ENCODE results near the gene TOR1B.
A peak's percentile ranks its signal among the peaks of the same experiment; 100 is the strongest.

The TOR1B gene

GRCh38 chr9:129816501-129817435, 13.8 kb downstream of the TOR1B start:
- no peak overlapping the region for H3K27ac ChIP-seq
- TF ChIP-seq CTCF (conservative IDR thresholded peaks at IDR 0.05) = no peak

GRCh38 chr9:129822898-129823541, 20.0 kb downstream of the TOR1B start:
- peak overlapping the region; percentile 87 for H3K27ac ChIP-seq
- TF ChIP-seq CTCF (conservative IDR thresholded peaks at IDR 0.05) = no peak

- TF ChIP-seq CTCF (conservative IDR thresholded peaks at IDR 0.05) = no peak
- peak overlapping the region; percentile 87 for H3K27ac ChIP-seq
Observed at GRCh38 chr9:129823542-129823934, 20.6 kb downstream of the TOR1B start.

- H3K27ac ChIP-seq = peak within 1 kb of the TSS; percentile 87
Observed at GRCh38 chr9:129823935-129824601, 21.1 kb downstream of the TOR1B start, which contains the start of gene TOR1A. TOR1A (minus strand) TSS chr9:129824136; CDS start chr9:129824085, 51 bp downstream.

GRCh38 chr9:129826344-129826743, 23.4 kb downstream of the TOR1B start:
- TF ChIP-seq CTCF (conservative IDR thresholded peaks at IDR 0.05) = no peak
- no peak overlapping the region for H3K27ac ChIP-seq

More at GRCh38 chr9:129823935-129824601, 21.1 kb downstream of the TOR1B start, which contains the start of gene TOR1A:
- no peak for TF ChIP-seq CTCF (conservative IDR thresholded peaks at IDR 0.05)

- no peak overlapping the region for H3K27ac ChIP-seq
- no peak for TF ChIP-seq CTCF (conservative IDR thresholded peaks at IDR 0.05)
Observed at GRCh38 chr9:129826759-129827158, 23.8 kb downstream of the TOR1B start.

GRCh38 chr9:129828051-129828450, 25.1 kb downstream of the TOR1B start:
- no peak overlapping the region for H3K27ac ChIP-seq
- TF ChIP-seq CTCF (conservative IDR thresholded peaks at IDR 0.05) = no peak
